PC-9 (cell line): ENCODE data around the gene LCE6A.

Experiments
- EZH2 ChIP-seq: fragments of 200-600 bp; sonication (generic); IDR thresholded peaks from 2 replicates; pipeline ENCODE4 v1.8.0; 2017; ENCODE audit warnings: antibody characterized with exemption, low read depth
- TF ChIP-seq, protein P1 (sequence below): fragments of 200-600 bp; sonication (generic); conservative IDR thresholded peaks from 2 replicates; pipeline ENCODE4 v1.6.1; 2017; ENCODE audit warnings: mixed run types, antibody characterized with exemption, mild to moderate bottlenecking, moderate library complexity

GRCh38 chr1:152860129-152860528, 17.5 kb downstream of the LCE6A start:
- TF ChIP-seq, protein P1, sequence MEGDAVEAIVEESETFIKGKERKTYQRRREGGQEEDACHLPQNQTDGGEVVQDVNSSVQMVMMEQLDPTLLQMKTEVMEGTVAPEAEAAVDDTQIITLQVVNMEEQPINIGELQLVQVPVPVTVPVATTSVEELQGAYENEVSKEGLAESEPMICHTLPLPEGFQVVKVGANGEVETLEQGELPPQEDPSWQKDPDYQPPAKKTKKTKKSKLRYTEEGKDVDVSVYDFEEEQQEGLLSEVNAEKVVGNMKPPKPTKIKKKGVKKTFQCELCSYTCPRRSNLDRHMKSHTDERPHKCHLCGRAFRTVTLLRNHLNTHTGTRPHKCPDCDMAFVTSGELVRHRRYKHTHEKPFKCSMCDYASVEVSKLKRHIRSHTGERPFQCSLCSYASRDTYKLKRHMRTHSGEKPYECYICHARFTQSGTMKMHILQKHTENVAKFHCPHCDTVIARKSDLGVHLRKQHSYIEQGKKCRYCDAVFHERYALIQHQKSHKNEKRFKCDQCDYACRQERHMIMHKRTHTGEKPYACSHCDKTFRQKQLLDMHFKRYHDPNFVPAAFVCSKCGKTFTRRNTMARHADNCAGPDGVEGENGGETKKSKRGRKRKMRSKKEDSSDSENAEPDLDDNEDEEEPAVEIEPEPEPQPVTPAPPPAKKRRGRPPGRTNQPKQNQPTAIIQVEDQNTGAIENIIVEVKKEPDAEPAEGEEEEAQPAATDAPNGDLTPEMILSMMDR, result no peak
- no peak for TF ChIP-seq EZH2
